Body of pancreas (tissue), 4 donors: ENCODE results near the gene PTPRB. TPM values are rescaled to one million over a fixed set of nuclear protein-coding genes. Genes with fewer than 3 reads are reported as not detected.

ENCODE experiments used
- ATAC-seq: fragments of 150-250 bp; one replicate; pipeline ENCODE4 v1.9.1; 2016
- DNase-seq, 4 donors: peaks; one replicate each; pipeline ENCODE4 v3.0.0-alpha.2; 2019
- H3K27ac ChIP-seq, 4 donors: fragments of 200-600 bp; sonication (generic); 1 replicate in 3 of 4; 2 replicates in 1 of 4; pipeline versions ENCODE4 v1.5.1 to v1.6.1; 2016 to 2019; ENCODE audit warnings: mild to moderate bottlenecking in 1 of 4, mixed read lengths in 1 of 4, moderate library complexity in 1 of 4
- H3K27me3 ChIP-seq, 2 donors: fragments of 200-600 bp; sonication (generic); one replicate each; pipeline ENCODE4 v1.6.0; 2016; ENCODE audit warnings: mild to moderate bottlenecking in 1 of 2
- H3K36me3 ChIP-seq, 2 donors: fragments of 200-600 bp; sonication (generic); replicated peaks in 1 of 2; 2 replicates each; pipeline ENCODE4 v1.5.1; 2016; ENCODE audit warnings: low read depth in 2 of 2; ENCODE audit not compliant: insufficient read depth in 1 of 2
- H3K4me1 ChIP-seq: fragments of 200-600 bp; sonication (generic); one replicate; pipeline ENCODE4 v1.6.0; 2016
- H3K4me3 ChIP-seq, 2 donors: fragments of 200-600 bp; sonication (generic); 1 replicate in 1 of 2; 2 replicates in 1 of 2; pipeline ENCODE4 v1.5.1; 2016 to 2019
- H3K9me3 ChIP-seq, 3 donors: fragments of 200-600 bp; sonication (generic); 1 replicate in 2 of 3; 2 replicates in 1 of 3; pipeline ENCODE4 v1.5.1; 2016
- CTCF ChIP-seq, 7 experiments: fragments of 450-650 bp in 4 of 7; fragments of 200-600 bp in 3 of 7; sonication (generic) in 3 of 7; IDR thresholded peaks; one replicate each; pipeline ENCODE4 v1.5.1; 2016 to 2019; ENCODE audit warnings: antibody characterized with exemption in 7 of 7
- POLR2A ChIP-seq, 3 donors: fragments of 450-650 bp; IDR thresholded peaks; one replicate each; pipeline ENCODE4 v1.6.1; 2016; ENCODE audit warnings: antibody characterized with exemption in 3 of 3, mild to moderate bottlenecking in 2 of 3
- whole genome bisulfite sequencing, 2 donors: methylation state at CpG; one replicate each; pipeline ENCODE4 v1.1.5; 2017; 5-methylcytosine and 5-hydroxymethylcytosine counted together
- intact Hi-C: fragments of 100-400 bp; cut with DNase I; formaldehyde crosslinking; loops from one replicate; pipeline ENCODE4 v1.15.1; 2023
- total RNA-seq, 2 donors: library from RNA; depleted of rRNA; stranded (reverse); fragments of >200 nt; gene quantifications; one replicate each; pipeline ENCODE4 v1.1.0, GENCODE V29; 2016

Gene PTPRB
- total RNA-seq, 2 donors from 2014 or later, result 4.9 to 9.9 TPM

GRCh38 chr12:70657616-70658286 lies 20.5 kb upstream of the PTPRB start:
- Histone ChIP-seq H3K4me3 (no peak overlapping the region), H3K9me3 (no peaks in the 10 kb centered on the region), H3K27me3 (no peaks in the 10 kb centered on the region), H3K4me1 (no peaks in the 10 kb centered on the region), H3K27ac (no peak overlapping the region), H3K36me3 (no peaks in the 10 kb centered on the region)
- no peak for TF ChIP-seq POLR2A (IDR thresholded peaks at IDR 0.05)
- 68 to 73% methylated on average over 4 of the region's 4 CpGs for WGBS, 2 donors
- DNase-seq (no peak), ATAC-seq (no peak)
- intact Hi-C loops, result no loop called here

- ATAC-seq (no peak), DNase-seq (no peak)
- WGBS, 2 donors, result 66 to 76% methylated on average over 1 of the region's 1 CpG
- H3K27ac ChIP-seq, result no peak overlapping the region
- intact Hi-C loops, result no loop called here
- H3K4me1 ChIP-seq, result no peaks in the 10 kb centered on the region
- no peaks in the 10 kb centered on the region for H3K9me3 ChIP-seq
- H3K27me3 ChIP-seq, result no peaks in the 10 kb centered on the region
- H3K36me3 ChIP-seq, result no peaks in the 10 kb centered on the region
- no peak overlapping the region for H3K4me3 ChIP-seq
- TF ChIP-seq CTCF (IDR thresholded peaks at IDR 0.05) (no peak), POLR2A (IDR thresholded peaks at IDR 0.05) (no peak)
Measured at GRCh38 chr12:70652451-70652850, 15.2 kb upstream of the PTPRB start.

GRCh38 chr12:70648831-70649230 lies 11.6 kb upstream of the PTPRB start:
- 28 to 31% methylated on average over 2 of the region's 2 CpGs for WGBS, 2 donors
- DNase-seq, result no peak
- Histone ChIP-seq H3K4me3 (no peak overlapping the region), H3K36me3 (no peaks in the 10 kb centered on the region), H3K4me1 (peaks cover 5% of the 10 kb centered on the region), H3K27ac (no peak overlapping the region), H3K9me3 (no peaks in the 10 kb centered on the region), H3K27me3 (no peaks in the 10 kb centered on the region)
- TF ChIP-seq CTCF (IDR thresholded peaks at IDR 0.05) (no peak), POLR2A (IDR thresholded peaks at IDR 0.05) (no peak)
- ATAC-seq, result no peak
- intact Hi-C loops, result no loop called here

GRCh38 chr12:70648191-70648590 lies 11.0 kb upstream of the PTPRB start:
- Histone ChIP-seq H3K36me3 (no peaks in the 10 kb centered on the region), H3K4me1 (peaks cover 5% of the 10 kb centered on the region), H3K27ac (no peak overlapping the region), H3K27me3 (no peaks in the 10 kb centered on the region), H3K9me3 (no peaks in the 10 kb centered on the region), H3K4me3 (no peak overlapping the region)
- DNase-seq (no peak), ATAC-seq (no peak)
- intact Hi-C loops, result no loop called here
- no peak for TF ChIP-seq CTCF (IDR thresholded peaks at IDR 0.05)
- no peak for TF ChIP-seq POLR2A (IDR thresholded peaks at IDR 0.05)
- WGBS, 2 donors, result 81 to 93% methylated on average over 2 of the region's 2 CpGs

GRCh38 chr12:70646850-70647249 lies 9.6 kb upstream of the PTPRB start:
- DNase-seq, result no peak
- ATAC-seq, result no peak
- no peaks in the 10 kb centered on the region for H3K9me3 ChIP-seq
- peaks cover 5% of the 10 kb centered on the region for H3K4me1 ChIP-seq
- intact Hi-C loops, result no loop called here
- TF ChIP-seq POLR2A (IDR thresholded peaks at IDR 0.05) (no peak), CTCF (IDR thresholded peaks at IDR 0.05) (no peak)
- H3K27me3 ChIP-seq, result no peaks in the 10 kb centered on the region
- no peak overlapping the region for H3K4me3 ChIP-seq
- no peaks in the 10 kb centered on the region for H3K36me3 ChIP-seq
- WGBS, 2 donors, result 65 to 78% methylated on average over 1 of the region's 1 CpG
- H3K27ac ChIP-seq, result peak overlapping the region in 1 of 4 donors; percentile 74
